A673 (cell line): ENCODE data around the gene TGM1.
"Not testable (repeated sequence)": the region's sequence is repeated elsewhere in the genome, so short reads cannot be mapped to it uniquely, and the experiment has no call there.

Experiments
- CTCF ChIP-seq: fragments of 300-800, 200-600 bp; sonication (generic); conservative IDR thresholded peaks from 2 replicates; pipeline ENCODE4 v1.5.1; 2017; ENCODE audit warnings: low read depth, mild to moderate bottlenecking, antibody characterized with exemption, low read length, moderate library complexity, mixed read lengths
- EZH2 ChIP-seq: fragments of 200-600 bp; sonication (generic); IDR thresholded peaks from 2 replicates; pipeline ENCODE4 v1.6.1; 2017; ENCODE audit warnings: borderline replicate concordance, low read depth, mild to moderate bottlenecking, mixed read lengths, antibody characterized with exemption, low read length; ENCODE audit not compliant: poor library complexity, severe bottlenecking

- TF ChIP-seq CTCF, EZH2: not testable (repeated sequence)
Measured at GRCh38 chr14:24222987-24223386, 40.0 kb downstream of the TGM1 start.
